Panc1 (cell line): Measurements from ENCODE around the gene TNIK. TPM values are rescaled to one million over a fixed set of nuclear protein-coding genes. Genes with fewer than 3 reads are reported as not detected.

Experiments used
- ATAC-seq: fragments of 200-7000 bp; cut with Tn5 transposase; 2 replicates; pipeline ENCODE4 v1.9.1; 2020; ENCODE audit warnings: mild to moderate bottlenecking, moderate library complexity
- BruUV-seq: library from RNA; stranded (reverse); fragments of 400-500 nt; replicated peaks from 2 replicates; lab custom pipeline; 2021; lab: Mats Ljungman, UMichigan
- CTCF ChIA-PET: fragments of 300-600 bp; sonication (Branson Sonifier 250); formaldehyde crosslinking; loops from one replicate; lab custom pipeline; 2022; ENCODE audit warnings: antibody characterized with exemption; lab: Charles Lee
- POLR2A ChIA-PET: fragments of 300-600 bp; sonication (Branson Sonifier 250); formaldehyde crosslinking; loops from one replicate; lab custom pipeline; 2022; ENCODE audit warnings: antibody characterized with exemption; lab: Charles Lee
- DNase-seq: peaks from one replicate; pipeline ENCODE4 v3.0.0-alpha.2; 2010; ENCODE audit warnings: low read depth, low spot score
- H3K27ac ChIP-seq: 2 replicates; pipeline ENCODE4 v1.5.1; 2011; ENCODE audit warnings: mild to moderate bottlenecking, low read length, inconsistent platforms
- H3K27me3 ChIP-seq: fragments of 200-500 bp; sonication (Bioruptor generic); 2 replicates; pipeline ENCODE4 v1.6.0; 2014; ENCODE audit warnings: low read length, inconsistent platforms; ENCODE audit not compliant: control insufficient read depth, insufficient read depth
- H3K36me3 ChIP-seq: fragments of 200-500 bp; sonication (Bioruptor generic); 2 replicates; pipeline ENCODE4 v1.5.1; 2014; ENCODE audit warnings: inconsistent platforms, mild to moderate bottlenecking, low read length, moderate library complexity; ENCODE audit not compliant: control insufficient read depth, insufficient read depth
- H3K4me1 ChIP-seq: 2 replicates; pipeline ENCODE4 v1.5.1; 2011; ENCODE audit warnings: inconsistent platforms, mild to moderate bottlenecking, low read length, moderate library complexity; ENCODE audit not compliant: control insufficient read depth, insufficient read depth
- H3K4me3 ChIP-seq, 2 experiments: 2 replicates each; pipeline ENCODE4 v1.5.1; 2011 to 2012; ENCODE audit warnings: low read depth in 2 of 2, low read length in 2 of 2, mild to moderate bottlenecking in 2 of 2, inconsistent platforms in 1 of 2, moderate library complexity in 1 of 2
- H3K9me3 ChIP-seq: fragments of 200-500 bp; sonication (Bioruptor generic); 2 replicates; pipeline ENCODE4 v1.5.1; 2014; ENCODE audit warnings: low read depth, mild to moderate bottlenecking, inconsistent platforms, low read length, moderate library complexity; ENCODE audit not compliant: control insufficient read depth, insufficient read depth
- CTCF ChIP-seq: fragments of 450-650 bp; IDR thresholded peaks from 2 replicates; pipeline ENCODE4 v1.5.1; 2017; ENCODE audit warnings: mild to moderate bottlenecking
- POLR2AphosphoS5 ChIP-seq: IDR thresholded peaks from 2 replicates; pipeline ENCODE4 v1.6.1; 2012; ENCODE audit warnings: mild to moderate bottlenecking, low read depth, low read length, moderate library complexity
- REST ChIP-seq, 2 experiments: IDR thresholded peaks; 2 replicates each; pipeline ENCODE4 v1.6.1; 2011 to 2012; ENCODE audit warnings: low read depth in 2 of 2, control low read depth in 1 of 2, low read length in 1 of 2, mild to moderate bottlenecking in 1 of 2, moderate library complexity in 1 of 2; ENCODE audit not compliant: insufficient read depth in 1 of 2
- SIN3A ChIP-seq: IDR thresholded peaks from 2 replicates; pipeline ENCODE4 v1.6.1; 2012; ENCODE audit warnings: low read depth, mild to moderate bottlenecking, low read length, moderate library complexity, borderline replicate concordance; ENCODE audit not compliant: insufficient read depth
- TCF7L2 ChIP-seq: IDR thresholded peaks from 2 replicates; pipeline ENCODE4 v1.6.1; 2011; ENCODE audit warnings: mild to moderate bottlenecking, low read depth, low read length, inconsistent platforms
- in situ Hi-C: cut with HindIII; loops from 2 replicates; pipeline ENCODE4 v1.10.0; 2016; ENCODE audit warnings: low sequenced_read_pairs, low pct_unique_long_range_greater_than_20kb
- intact Hi-C: fragments of 100-400 bp; cut with micrococcal nuclease; formaldehyde crosslinking; loops from one replicate; pipeline ENCODE4 v1.10.0; 2022; ENCODE audit not compliant: unreplicated experiment
- total RNA-seq: library from RNA; stranded (reverse); gene quantifications from one replicate; pipeline ENCODE4 v1.2.1, GENCODE V29; 2021; ENCODE audit not compliant: unreplicated experiment

The TNIK gene
- total RNA-seq, 1 experiment from 2014 or later = 1.9 TPM

- DNase-seq = no peak
- intact Hi-C loops (no loop called here), in situ Hi-C loops (no loop called here)
- no peak for TF ChIP-seq REST (IDR thresholded peaks at IDR 0.05; ENCODE audit: insufficient read depth in 1 of 2, low read depth in 2 of 2, low read length in 1 of 2)
- POLR2A ChIA-PET = no interaction called here
- H3K4me3 ChIP-seq = no peak overlapping the region
- no peaks in the 10 kb centered on the region for H3K9me3 ChIP-seq
- H3K4me1 ChIP-seq = no peaks in the 10 kb centered on the region
- CTCF ChIA-PET = no interaction called here
- BruUV-seq = no TSS peak
- no peaks in the 10 kb centered on the region for H3K36me3 ChIP-seq
- ATAC-seq = no peak
- no peak overlapping the region for H3K27ac ChIP-seq
- H3K27me3 ChIP-seq = no peaks in the 10 kb centered on the region
Observed at GRCh38 chr3:171044835-171045793, 415.1 kb downstream of the TNIK start.

- no TSS peak for BruUV-seq
- intact Hi-C loops = no loop called here
- Histone ChIP-seq H3K27me3 (no peaks in the 10 kb centered on the region), H3K4me1 (no peaks in the 10 kb centered on the region), H3K9me3 (no peaks in the 10 kb centered on the region), H3K4me3 (no peak overlapping the region), H3K36me3 (no peaks in the 10 kb centered on the region), H3K27ac (no peak overlapping the region)
- TF ChIP-seq REST (IDR thresholded peaks at IDR 0.05; ENCODE audit: insufficient read depth in 1 of 2, low read depth in 2 of 2, low read length in 1 of 2) = no peak
- TF ChIP-seq TCF7L2 = no peak
- TF ChIP-seq CTCF = no peak
- no peak for TF ChIP-seq SIN3A
- TF ChIP-seq POLR2AphosphoS5 = no peak
- in situ Hi-C loops = no loop called here
- ChIA-PET POLR2A (no interaction called here), CTCF (no interaction called here)
- ATAC-seq (no peak), DNase-seq (no peak)
Observed at GRCh38 chr3:171044384-171044783, 415.8 kb downstream of the TNIK start.
